Measurements from ENCODE around the gene PSTPIP1. TPM values are rescaled to one million over a fixed set of nuclear protein-coding genes. Genes with fewer than 3 reads are reported as not detected.
A peak's percentile ranks its signal among the peaks of the same experiment; 100 is the strongest.

PSTPIP1 gene
- polyA plus RNA-seq, 4 donors: 0.59 to 2.4 (median 1.3) TPM

DNA sequence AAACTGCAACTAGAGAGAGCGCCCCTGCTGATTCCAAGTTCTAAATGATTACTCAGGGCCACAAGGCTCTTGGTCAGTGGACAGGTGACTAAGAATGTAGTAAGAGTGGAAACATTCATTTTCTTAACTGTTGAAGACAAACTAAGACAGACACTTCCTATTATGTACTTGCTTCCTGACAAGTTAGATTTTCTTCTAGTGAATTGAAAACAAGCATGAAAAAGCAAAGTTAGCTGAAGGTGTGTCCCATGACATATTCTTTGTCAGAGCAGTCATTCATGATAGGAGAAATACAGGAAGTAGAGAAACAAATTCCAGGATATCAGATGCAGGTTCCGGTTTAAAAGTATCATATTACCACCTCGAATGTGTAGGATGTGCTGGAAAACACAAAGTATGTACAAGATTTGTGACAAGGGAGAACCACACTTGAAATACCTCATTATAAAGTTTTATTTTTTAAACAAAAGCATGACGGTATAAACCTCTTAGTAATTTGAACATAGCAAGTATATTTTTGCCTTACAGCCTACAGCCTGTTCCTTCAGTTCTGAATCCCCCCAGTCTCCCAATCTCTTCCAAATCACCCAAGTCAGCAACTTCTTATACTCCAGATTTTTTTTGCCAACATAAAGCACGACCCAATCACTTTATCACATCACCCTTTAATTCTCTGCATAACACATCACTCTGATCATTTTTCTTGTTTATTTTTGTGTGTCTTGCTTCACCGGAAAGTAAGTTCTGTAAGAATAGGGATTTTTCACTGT is 69.8 kb downstream of the PSTPIP1 start:
- DNase-seq (ENCODE audit: low read depth in 4 of 4, low spot score in 2 of 4): no peak

DNA sequence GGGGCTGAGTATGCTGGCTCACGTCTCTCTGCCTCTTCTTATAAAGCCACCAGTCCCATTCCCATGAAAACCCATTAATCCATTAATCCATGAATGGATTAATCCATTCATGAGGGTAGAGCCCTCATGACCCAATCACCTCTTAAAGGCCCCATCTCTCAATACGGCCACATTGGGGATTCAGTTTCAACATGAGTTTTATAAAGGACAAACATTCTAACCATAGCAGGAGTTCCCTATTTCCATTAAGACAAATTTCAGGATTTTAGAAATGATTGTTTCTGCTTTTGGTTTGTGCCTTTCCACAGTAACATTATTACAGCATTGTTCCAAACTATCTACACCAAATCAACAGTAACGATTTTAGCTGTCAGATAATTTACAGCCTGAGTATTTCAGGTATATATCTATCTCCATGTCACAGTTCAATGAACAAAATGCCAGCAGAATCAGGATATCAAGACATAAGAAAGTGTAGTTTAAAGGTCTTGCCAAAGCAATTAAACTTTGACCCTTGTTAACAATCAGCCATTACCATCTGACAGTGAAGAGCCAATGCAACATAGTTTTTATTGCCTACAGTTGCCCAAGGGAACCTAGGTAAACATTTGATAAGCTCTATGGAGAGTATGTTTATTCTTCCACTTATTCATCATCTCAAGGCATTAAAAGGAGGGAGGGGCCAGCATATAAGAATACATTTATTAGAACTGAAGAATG is 72.2 kb downstream of the PSTPIP1 start:
- no peak for DNase-seq (ENCODE audit: low read depth in 4 of 4, low spot score in 2 of 4)

DNA sequence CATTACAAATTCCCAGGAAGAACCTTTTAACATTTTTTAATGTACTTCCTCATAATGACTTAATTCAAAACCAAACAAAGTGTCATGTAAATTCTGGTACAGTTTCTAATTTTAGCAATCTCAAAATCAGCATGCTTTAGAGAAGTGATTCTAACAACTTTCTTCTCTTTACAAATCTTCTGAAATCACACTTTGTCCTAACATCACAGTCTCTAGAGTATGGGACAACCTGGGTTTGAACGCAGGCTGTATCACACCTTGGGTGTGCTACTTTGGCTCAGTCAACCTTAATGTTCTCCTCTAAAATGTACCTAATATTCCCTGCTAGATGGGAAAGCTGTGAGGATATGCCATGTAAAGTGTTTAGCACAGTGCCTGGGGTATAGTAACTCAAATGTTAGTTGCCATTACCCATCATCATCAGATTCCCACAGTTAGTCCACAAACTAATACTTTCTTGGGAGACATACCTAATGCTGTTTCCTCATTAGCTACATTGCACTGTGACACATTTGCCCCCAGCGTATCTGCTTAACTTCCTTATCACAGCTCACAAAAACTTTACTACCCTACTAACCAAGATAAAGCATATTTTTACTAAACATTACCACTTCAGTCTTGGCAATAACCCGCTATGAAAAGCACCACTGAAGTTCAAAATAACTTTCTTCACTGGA is 72.9 kb downstream of the PSTPIP1 start:
- no peak for DNase-seq (ENCODE audit: low read depth in 4 of 4, low spot score in 2 of 4)

DNA sequence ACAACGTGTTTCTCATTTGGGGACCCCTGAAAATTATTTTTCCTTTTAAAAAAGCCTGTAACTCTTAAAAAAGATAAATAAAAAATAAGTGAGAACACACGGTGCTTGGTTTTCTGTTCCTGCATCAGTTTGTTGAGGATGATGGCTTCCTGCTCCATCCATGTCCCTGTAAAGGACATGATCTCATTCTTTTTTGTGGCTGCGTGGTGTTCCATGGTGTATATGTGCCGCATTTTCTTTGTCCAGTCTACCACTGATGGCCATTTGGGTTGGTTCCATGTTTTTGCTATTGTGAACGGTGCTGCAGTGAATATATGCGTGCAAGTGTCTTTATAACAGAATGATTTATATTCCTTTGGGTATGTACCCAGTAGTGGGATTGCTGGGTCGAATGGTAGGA is 73.7 kb downstream of the PSTPIP1 start:
- DNase-seq (ENCODE audit: low read depth in 4 of 4, low spot score in 2 of 4): no peak

DNA sequence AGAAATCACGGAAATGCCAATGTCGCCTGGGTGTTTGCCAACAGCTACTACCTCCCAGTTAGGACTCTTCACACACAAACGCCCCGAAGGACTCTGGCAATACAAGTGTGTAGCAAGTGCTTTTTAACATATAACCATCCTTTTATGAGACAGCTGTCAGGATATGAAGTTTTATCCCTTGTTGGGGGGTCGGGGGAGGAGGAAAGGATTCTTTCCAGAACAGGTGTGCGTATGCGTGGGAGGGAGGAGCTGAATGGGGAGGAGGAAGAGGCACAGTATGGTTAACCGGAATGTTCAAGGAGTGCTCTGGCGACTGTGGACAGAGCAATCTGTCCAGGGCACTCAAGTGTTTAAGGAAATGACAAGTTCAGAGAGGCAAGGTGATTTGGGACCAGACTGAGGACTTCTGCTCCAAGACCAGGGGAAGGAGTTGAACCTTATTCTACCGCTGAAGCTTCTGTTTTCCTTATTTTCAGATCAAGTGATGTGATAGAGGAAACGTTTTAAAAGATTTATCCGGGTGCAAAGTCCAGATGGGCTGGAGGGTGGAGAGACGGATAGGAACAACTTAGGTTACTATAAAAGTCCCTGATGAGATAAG is 74.7 kb downstream of the PSTPIP1 start:
- no peak for DNase-seq (ENCODE audit: low read depth in 4 of 4, low spot score in 2 of 4)

DNA sequence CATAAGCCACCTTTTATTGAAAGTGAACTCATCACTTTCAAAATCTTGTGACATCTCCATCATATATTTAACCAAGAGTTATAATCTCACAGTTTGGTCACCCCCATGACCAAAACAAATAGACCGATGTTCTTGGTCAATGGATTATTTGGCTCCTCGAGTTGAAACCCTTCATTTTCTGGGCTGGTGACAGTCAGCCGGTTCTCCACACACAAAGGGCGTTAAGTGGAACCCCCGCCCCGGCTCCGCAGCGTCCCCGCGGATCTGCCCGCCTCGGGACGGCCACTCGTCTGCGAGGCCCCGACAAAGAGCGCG is 75.2 kb downstream of the PSTPIP1 start:
- no peak for DNase-seq (ENCODE audit: low read depth in 4 of 4, low spot score in 2 of 4)

DNA sequence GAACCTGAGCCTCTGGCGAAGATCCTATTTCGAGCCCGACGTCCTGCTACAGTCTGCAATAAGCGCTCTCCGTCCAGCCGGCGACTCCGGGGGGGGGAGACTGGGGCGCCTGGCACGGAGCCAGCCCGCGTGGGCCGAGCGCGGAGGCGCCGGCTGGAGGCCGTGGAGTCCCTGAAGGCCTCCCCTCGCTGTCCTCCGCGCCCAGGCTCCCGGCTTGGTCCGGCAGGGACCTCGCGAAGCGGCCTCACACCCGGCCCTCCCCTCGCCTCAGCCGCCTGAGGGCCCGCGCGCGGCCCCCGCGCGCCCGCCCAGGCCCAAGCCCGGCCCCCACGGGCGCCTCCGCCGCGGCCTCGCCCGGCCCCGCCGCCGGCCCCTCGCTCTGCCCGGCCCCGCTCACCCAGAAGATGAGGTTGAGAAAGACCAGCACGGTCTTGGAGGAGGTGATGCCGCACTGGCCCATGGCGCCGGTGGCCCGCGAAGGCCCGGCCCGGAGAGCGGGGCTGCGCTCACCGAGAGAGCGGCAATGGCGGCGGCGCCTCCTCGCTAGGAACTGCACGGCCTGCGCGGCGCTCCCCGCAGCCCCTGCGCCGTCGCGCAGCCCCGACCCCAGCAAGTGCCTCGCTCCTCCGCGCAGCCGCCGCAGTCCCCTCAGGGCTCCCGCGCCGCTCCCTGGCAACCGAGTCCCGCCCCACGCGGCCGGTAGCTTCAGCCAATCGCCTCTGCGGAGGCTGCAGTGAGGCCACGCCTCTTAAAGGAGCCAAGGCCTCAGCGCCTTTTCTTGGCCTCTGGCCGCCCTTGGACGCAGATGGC is 75.8 kb downstream of the PSTPIP1 start, which contains the start of gene TSPAN3:
Gene TSPAN3, minus strand, starts transcription at position 615 of the 810 bp plus-strand sequence. Its CDS starts 155 bp downstream, at position 460.
- peak in 3 of 4 donors; percentile 84 to 88 (median 87) for DNase-seq (ENCODE audit: low read depth in 4 of 4, low spot score in 2 of 4)

DNA sequence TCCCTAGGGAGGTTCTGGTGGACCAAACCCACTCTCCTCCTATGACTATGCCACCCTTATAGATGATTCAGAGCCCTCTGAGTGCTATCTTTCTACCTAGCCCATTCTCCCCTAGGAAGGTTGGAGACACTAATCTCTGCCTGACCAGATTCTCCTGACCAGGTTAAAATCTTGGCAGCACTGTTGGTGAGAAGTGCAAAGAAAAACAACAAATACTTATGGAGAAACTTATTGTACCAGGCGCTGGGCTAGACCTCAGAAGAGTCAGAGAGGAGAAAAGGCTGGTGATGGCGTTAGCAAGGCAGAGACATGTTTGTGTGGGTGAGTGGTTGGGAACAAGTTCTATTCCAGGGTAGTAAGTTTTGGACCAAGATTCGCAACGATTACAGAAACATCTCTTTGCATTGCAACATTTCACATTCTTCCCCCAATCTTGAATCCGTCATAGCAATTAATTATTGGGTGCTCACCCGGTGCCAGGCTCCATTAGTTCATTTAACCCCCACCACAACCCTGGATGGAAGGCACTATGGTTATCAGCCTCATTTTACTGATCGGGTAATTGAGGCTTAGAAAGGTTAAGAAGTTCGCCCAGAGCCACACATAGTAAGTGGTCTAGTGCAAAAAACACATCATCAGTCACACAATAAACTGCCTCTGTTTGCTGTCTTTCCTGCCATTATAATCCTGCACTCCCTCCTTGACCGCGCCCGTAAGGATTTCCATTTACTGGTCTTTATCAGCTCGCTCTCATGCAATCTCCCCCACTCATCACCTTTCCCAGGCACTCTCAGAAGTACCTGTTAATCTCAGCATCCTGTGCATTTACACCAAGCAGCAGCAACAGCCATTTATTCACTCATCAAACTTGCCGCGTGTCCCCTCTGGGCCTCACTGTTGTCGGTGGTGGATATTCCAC is 76.6 kb downstream of the PSTPIP1 start:
- DNase-seq (ENCODE audit: low read depth in 4 of 4, low spot score in 2 of 4): no peak

DNA sequence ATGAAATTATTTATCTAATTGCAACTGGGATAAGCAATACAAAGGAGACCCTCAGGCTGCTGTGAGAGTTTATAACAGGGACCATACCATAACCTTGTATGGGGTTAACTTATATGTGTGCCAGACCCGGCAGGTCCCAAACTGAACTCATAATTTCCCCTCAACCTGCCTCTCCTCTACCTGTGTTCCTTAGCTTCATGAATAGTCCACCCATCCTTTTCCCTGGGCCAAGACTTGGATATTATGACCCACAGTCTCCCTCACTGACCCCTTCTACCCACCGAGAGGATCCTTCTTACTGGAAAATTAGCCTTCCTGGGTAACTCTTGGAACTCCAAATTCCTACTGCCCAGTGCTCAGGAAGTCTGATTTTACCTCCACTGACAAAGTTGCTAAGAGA is 79.4 kb downstream of the PSTPIP1 start:
- DNase-seq (ENCODE audit: low read depth in 4 of 4, low spot score in 2 of 4): no peak

DNA sequence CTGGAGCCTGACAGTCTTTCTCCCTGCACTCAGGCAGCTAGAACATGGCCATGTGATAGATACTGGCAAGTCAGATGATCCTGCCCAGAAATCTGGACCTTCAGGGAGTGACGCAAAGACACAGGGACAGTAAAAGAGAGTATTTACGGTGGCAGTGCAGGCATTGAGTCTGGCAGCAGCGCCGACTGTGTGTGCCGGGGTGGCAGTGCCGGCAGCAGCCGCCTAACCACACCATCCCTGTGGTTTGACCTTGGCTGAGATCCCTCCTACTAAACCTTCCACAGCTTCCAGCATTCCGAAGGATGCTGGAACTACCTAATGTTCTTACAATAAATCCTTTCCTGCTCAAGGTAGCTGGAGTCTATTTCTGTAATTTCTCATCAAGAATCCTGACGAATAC is 80.6 kb downstream of the PSTPIP1 start:
- no peak for DNase-seq (ENCODE audit: low read depth in 4 of 4, low spot score in 2 of 4)

DNA sequence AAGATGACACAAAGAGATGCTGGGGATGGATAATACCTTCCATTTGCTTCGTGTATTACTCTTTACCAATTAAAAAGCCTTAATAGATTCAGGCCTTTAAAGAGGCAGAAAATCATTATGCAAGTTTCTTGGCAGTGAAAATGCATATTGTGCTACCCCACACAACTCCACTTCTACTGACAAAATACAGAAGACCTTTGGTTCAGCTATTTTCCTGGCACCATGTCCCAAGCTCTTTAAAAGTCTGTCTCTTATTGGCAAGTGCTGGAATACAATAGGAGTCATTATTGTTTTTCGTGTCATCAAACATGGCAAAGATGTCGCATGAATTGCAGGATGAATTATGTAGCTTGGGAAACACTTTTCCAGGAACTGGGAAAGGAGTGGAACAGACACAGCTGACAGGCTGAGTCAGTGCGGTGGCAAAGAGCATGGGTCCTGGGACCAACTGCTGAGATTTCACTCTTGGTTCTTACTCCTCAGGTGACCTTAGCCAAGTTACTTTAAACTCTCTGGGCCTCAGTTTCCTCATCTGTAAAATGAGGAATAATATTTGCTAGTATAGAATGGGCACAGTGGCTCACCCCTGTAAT is 81.5 kb downstream of the PSTPIP1 start:
- DNase-seq (ENCODE audit: low read depth in 4 of 4, low spot score in 2 of 4): no peak

DNA sequence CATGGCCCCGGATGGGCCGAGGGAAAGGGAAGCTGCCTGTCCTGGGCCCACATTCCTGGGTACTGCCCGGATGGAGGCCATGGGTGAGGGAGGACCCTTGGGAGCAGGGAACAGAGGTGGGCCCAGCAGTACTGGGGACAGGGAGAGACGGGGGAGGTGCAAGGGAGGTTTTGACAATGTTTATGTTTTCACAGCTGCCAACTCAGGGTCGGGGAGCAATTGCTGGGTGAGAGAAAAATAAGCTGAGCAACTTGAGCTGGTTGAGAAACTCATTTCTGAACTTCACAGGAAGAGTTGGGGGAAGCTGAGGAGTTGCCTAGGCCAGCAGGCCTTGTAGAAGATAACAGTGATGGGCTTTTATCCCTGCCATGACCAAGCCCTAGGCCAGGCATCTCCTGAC is 87.0 kb downstream of the PSTPIP1 start:
- DNase-seq (ENCODE audit: low read depth in 4 of 4, low spot score in 2 of 4): peak in 1 of 4 donors; percentile 33

DNA sequence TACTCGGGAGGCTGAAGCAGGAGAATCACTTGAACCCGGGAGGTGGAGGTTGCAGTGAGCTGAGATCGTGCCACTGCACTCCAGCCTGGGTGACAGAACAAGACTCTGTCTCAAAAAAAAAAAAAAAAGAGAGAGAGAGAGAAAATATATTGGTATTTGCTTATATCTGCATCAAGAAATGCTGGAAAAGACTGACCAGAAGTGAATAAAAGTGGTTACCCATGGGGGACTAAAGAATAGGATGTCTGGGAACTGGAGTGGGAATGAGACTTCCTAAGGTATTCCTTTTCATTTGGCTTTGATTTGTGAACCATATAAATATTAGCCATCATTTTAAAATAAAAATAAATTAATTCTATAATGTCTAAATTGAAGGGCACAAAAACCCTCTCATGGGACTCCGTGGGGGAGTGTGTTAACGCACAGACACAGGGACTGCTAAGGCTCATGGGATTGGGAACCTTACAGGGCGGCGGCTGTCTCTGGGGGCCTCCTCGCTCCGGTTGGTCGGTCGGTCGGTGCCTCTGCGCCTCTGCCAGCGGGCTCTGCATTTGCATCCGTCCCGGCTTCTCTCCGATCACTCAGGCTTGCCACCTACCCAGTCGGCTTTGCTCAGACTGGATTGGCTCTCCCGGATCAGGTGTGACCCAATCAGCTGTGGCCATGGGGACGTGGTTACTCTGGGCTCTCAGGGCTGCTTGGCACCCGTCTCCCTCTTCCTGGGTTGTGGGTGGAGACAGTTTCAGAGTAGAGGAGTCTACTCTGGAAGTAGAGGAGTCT is 88.6 kb downstream of the PSTPIP1 start:
- DNase-seq (ENCODE audit: low read depth in 4 of 4, low spot score in 2 of 4): peak in 1 of 4 donors; percentile 51

DNA sequence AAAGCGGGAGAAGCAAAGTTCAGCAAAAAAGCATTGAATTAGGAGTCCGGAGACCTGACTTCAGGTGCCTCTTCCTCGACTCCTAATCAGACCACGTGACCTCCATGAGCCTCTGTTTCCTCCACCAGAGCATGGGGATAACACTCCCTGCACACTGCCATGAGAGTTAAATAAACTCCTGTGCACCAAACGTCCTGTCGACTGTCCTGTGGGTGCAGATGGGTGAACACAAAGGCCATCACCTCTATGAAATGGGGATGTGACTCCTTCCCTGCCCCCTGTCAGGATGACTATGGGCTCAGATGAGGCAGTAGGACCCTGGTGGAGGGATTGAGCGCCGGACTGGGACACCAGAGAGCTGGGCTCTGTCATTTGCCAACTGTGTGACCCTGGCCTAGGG is 89.5 kb downstream of the PSTPIP1 start:
- no peak for DNase-seq (ENCODE audit: low read depth in 4 of 4, low spot score in 2 of 4)

DNA sequence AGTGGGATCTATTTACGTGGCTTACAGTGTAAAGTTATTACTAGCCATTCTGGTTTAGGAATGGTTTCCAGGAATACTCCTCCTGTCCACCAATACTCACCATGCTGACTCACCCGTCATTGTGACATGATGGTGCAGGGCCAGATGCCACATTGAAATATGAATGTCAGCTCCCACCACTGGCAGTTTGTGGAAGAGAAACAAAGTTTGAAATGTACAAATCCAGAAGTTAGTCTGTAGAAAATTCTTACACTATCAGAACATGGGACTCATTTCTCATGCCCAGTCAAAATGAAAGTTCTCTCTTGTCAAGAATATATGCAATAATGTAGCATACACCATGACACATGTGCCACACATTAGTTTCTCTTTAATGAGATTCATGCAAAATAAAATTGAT is 90.4 kb downstream of the PSTPIP1 start:
- no peak for DNase-seq (ENCODE audit: low read depth in 4 of 4, low spot score in 2 of 4)
